H9 (cell line): Measurements from ENCODE around the gene PRRC2B. TPM values are rescaled to one million over a fixed set of nuclear protein-coding genes. Genes with fewer than 3 reads are reported as not detected.

Experiments
- DNase-seq: peaks from one replicate; pipeline ENCODE4 v3.0.0-alpha.2; 2017
- H2AFZ ChIP-seq: one replicate; pipeline ENCODE4 v1.6.1; 2013; ENCODE audit warnings: mild to moderate bottlenecking, low read length, control low read depth, moderate library complexity
- H2AK5ac ChIP-seq: 2 replicates; pipeline ENCODE4 v1.6.1; 2013; ENCODE audit warnings: low read length, control low read depth, mixed read lengths; ENCODE audit not compliant: insufficient read length
- H2BK120ac ChIP-seq: one replicate; pipeline ENCODE4 v1.6.1; 2013; ENCODE audit warnings: low read depth, mild to moderate bottlenecking, low read length, control low read depth, inconsistent platforms; ENCODE audit not compliant: poor library complexity, severe bottlenecking
- H2BK12ac ChIP-seq: 2 replicates; pipeline ENCODE4 v1.6.1; 2013; ENCODE audit warnings: low read length, control low read depth, mixed read lengths, low read depth; ENCODE audit not compliant: insufficient read length
- H2BK15ac ChIP-seq: 2 replicates; pipeline ENCODE4 v1.6.1; 2013; ENCODE audit warnings: low read depth, low read length, control low read depth
- H2BK20ac ChIP-seq: one replicate; pipeline ENCODE4 v1.6.1; 2013; ENCODE audit warnings: low read depth, mild to moderate bottlenecking, low read length, control low read depth, inconsistent platforms; ENCODE audit not compliant: poor library complexity, severe bottlenecking
- H2BK5ac ChIP-seq: 2 replicates; pipeline ENCODE4 v1.6.1; 2013; ENCODE audit warnings: low read length, control low read depth, mixed read lengths; ENCODE audit not compliant: insufficient read length
- H3K14ac ChIP-seq: 2 replicates; pipeline ENCODE4 v1.6.1; 2013; ENCODE audit warnings: low read length, control low read depth; ENCODE audit not compliant: insufficient read depth
- H3K18ac ChIP-seq: 2 replicates; pipeline ENCODE4 v1.6.1; 2013; ENCODE audit warnings: low read depth, mild to moderate bottlenecking, mixed read lengths, low read length, control low read depth; ENCODE audit not compliant: insufficient read length
- H3K23ac ChIP-seq: 2 replicates; pipeline ENCODE4 v1.6.1; 2013; ENCODE audit warnings: low read length, control low read depth, mixed read lengths, low read depth; ENCODE audit not compliant: insufficient read length
- H3K23me2 ChIP-seq: 2 replicates; pipeline ENCODE4 v1.6.1; 2013; ENCODE audit warnings: low read depth, mild to moderate bottlenecking, mixed read lengths, low read length, control low read depth; ENCODE audit not compliant: insufficient read length, poor library complexity, severe bottlenecking
- H3K27ac ChIP-seq: 2 replicates; pipeline ENCODE4 v1.5.1; 2013; ENCODE audit warnings: low read length, control low read depth, mixed read lengths, low read depth; ENCODE audit not compliant: insufficient read length
- H3K27me3 ChIP-seq: 2 replicates; pipeline ENCODE4 v1.6.1; 2013; ENCODE audit warnings: low read length, control low read depth, inconsistent platforms; ENCODE audit not compliant: insufficient read depth
- H3K4ac ChIP-seq: 2 replicates; pipeline ENCODE4 v1.6.1; 2013; ENCODE audit warnings: low read depth, mild to moderate bottlenecking, control low read depth, inconsistent platforms, low read length, moderate library complexity
- H3K4me1 ChIP-seq: 2 replicates; pipeline ENCODE4 v1.6.1; 2013; ENCODE audit warnings: low read length, control low read depth, inconsistent platforms; ENCODE audit not compliant: insufficient read depth
- H3K4me2 ChIP-seq: 2 replicates; pipeline ENCODE4 v1.6.1; 2013; ENCODE audit warnings: low read length, control low read depth, mixed read lengths; ENCODE audit not compliant: insufficient read length, insufficient read depth
- H3K56ac ChIP-seq: 2 replicates; pipeline ENCODE4 v1.6.1; 2013; ENCODE audit warnings: low read depth, mild to moderate bottlenecking, mixed read lengths, low read length, control low read depth; ENCODE audit not compliant: insufficient read length
- H3K79me1 ChIP-seq: 2 replicates; pipeline ENCODE4 v1.6.1; 2013; ENCODE audit warnings: low read depth, mild to moderate bottlenecking, moderate library complexity, low read length, control low read depth, inconsistent platforms; ENCODE audit not compliant: insufficient read depth, poor library complexity, severe bottlenecking
- H3K79me2 ChIP-seq: 2 replicates; pipeline ENCODE4 v1.6.1; 2013; ENCODE audit warnings: low read length, control low read depth, inconsistent platforms; ENCODE audit not compliant: insufficient read depth
- H3K9ac ChIP-seq: 2 replicates; pipeline ENCODE4 v1.6.1; 2013; ENCODE audit warnings: low read length, control low read depth, mixed read lengths; ENCODE audit not compliant: insufficient read length; ENCODE audit errors: extremely low read depth
- H3K9me3 ChIP-seq: one replicate; pipeline ENCODE4 v1.6.1; 2013; ENCODE audit warnings: low read depth, low read length, inconsistent platforms; ENCODE audit not compliant: control insufficient read depth
- H3T11ph ChIP-seq: one replicate; pipeline ENCODE4 v1.6.1; 2013; ENCODE audit warnings: mild to moderate bottlenecking, low read length, control low read depth, inconsistent platforms
- H4K20me1 ChIP-seq: one replicate; pipeline ENCODE4 v1.6.1; 2013; ENCODE audit not compliant: control insufficient read depth, insufficient read length, insufficient read depth
- H4K5ac ChIP-seq: 2 replicates; pipeline ENCODE4 v1.6.1; 2013; ENCODE audit warnings: low read depth, mild to moderate bottlenecking, mixed read lengths, low read length, control low read depth; ENCODE audit not compliant: insufficient read length
- H4K8ac ChIP-seq: replicated peaks from 2 replicates; pipeline ENCODE4 v1.6.1; 2013; ENCODE audit warnings: low read length, control low read depth, mixed read lengths, low read depth; ENCODE audit not compliant: insufficient read length
- H4K91ac ChIP-seq: 2 replicates; pipeline ENCODE4 v1.6.1; 2013; ENCODE audit warnings: low read depth, mild to moderate bottlenecking, moderate library complexity, mixed read lengths, low read length, control low read depth; ENCODE audit not compliant: insufficient read length
- H3K27ac Mint-ChIP-seq, 3 experiments: 2 replicates in 2 of 3; 3 replicates in 1 of 3; pipeline ENCODE4 v1.8.0; 2020 to 2021; ENCODE audit warnings: mixed read lengths in 3 of 3, mild to moderate bottlenecking in 1 of 3, moderate library complexity in 1 of 3
- H3K27me3 Mint-ChIP-seq: 2 replicates; pipeline ENCODE4 v1.8.0; 2021; ENCODE audit warnings: low read depth, mild to moderate bottlenecking, moderate library complexity, mixed read lengths
- H3K36me3 Mint-ChIP-seq, 3 experiments: 2 replicates in 2 of 3; 3 replicates in 1 of 3; pipeline ENCODE4 v1.8.0; 2020 to 2021; ENCODE audit warnings: low read depth in 3 of 3, mixed read lengths in 3 of 3; ENCODE audit not compliant: insufficient read depth in 1 of 3
- H3K4me1 Mint-ChIP-seq, 2 experiments: 2 replicates each; pipeline ENCODE4 v1.8.0; 2020; ENCODE audit warnings: mixed read lengths in 2 of 2
- H3K4me3 Mint-ChIP-seq, 2 experiments: 2 replicates in 1 of 2; 3 replicates in 1 of 2; pipeline ENCODE4 v1.8.0; 2020 to 2021; ENCODE audit warnings: mild to moderate bottlenecking in 2 of 2, mixed read lengths in 2 of 2, moderate library complexity in 1 of 2
- H3K9me3 Mint-ChIP-seq, 2 experiments: 2 replicates in 1 of 2; 3 replicates in 1 of 2; pipeline ENCODE4 v1.8.0; 2020; ENCODE audit warnings: mild to moderate bottlenecking in 2 of 2, mixed read lengths in 2 of 2, moderate library complexity in 1 of 2
- CTCF ChIP-seq: fragments of 200-600 bp; sonication (generic); conservative IDR thresholded peaks from 3 replicates; pipeline ENCODE4 v1.8.0; 2021; ENCODE audit warnings: antibody characterized with exemption, mild to moderate bottlenecking
- WGBS: extraction: QIAGEN DNeasy Blood & Tissue Kit; methylation state at CpG from one replicate; pipeline ENCODE4 v1.1.7; 2013; ENCODE audit warnings: missing lambda C conversion rate, low lambda C conversion rate, mixed read lengths; ENCODE audit not compliant: insufficient read length; ENCODE audit errors: extremely low coverage; 5-methylcytosine and 5-hydroxymethylcytosine counted together
- total RNA-seq: library from RNA; stranded (reverse); gene quantifications from 2 replicates; pipeline ENCODE4 v1.2.1, GENCODE V29; 2021

Gene PRRC2B
- total RNA-seq, 1 experiment from 2014 or later: 251 TPM

DNA sequence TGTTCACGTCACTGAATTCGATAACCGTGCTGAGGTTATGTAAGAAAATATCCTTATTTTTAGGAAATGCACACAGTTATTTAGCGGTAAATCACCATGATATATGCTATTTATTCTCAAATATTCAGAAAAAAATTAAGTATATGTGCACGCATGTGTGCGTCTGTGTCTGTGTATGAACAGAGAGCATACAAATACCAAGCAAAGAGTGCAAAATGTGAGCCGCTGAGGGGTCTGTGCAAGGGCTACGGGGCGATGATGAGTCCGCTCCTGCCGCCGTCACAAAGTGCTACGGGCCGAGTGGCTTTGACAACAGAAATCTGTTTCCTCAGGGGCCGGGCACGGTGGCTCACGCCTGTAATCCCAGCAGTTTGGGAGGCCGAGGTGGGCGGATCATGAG lies 144.1 kb downstream of the PRRC2B start:
- Mint-ChIP-seq H3K4me3 (no peak overlapping the region), H3K27me3 (peaks cover 6% of the 10 kb centered on the region), H3K4me1 (0 out of 4 replicates have a peak, but pooled peaks cover 0 to 3% of the 10 kb centered on the region in 2 experiments), H3K27ac (no peak overlapping the region), H3K9me3 (peaks cover 24 to 25% of the 10 kb centered on the region in 2 experiments), H3K36me3 (peaks cover under 1 to 12% (median 4%) of the 10 kb centered on the region in 3 experiments; a peak in 4 of 7 replicates)
- Histone ChIP-seq H3K18ac (no peak overlapping the region), H3T11ph (no peak overlapping the region), H2BK20ac (no peak overlapping the region), H3K27ac (no peak overlapping the region), H3K4me2 (no peak overlapping the region), H4K91ac (no peak overlapping the region), H3K27me3 (no peaks in the 10 kb centered on the region), H2BK15ac (no peak overlapping the region), H3K4me1 (no peaks in the 10 kb centered on the region), H3K79me1 (no peaks in the 10 kb centered on the region), H3K4ac (no peak overlapping the region), H2BK120ac (no peak overlapping the region), H3K23me2 (no peaks in the 10 kb centered on the region), H4K20me1 (no peaks in the 10 kb centered on the region), H2BK5ac (no peak overlapping the region), H3K23ac (no peak overlapping the region), H3K56ac (no peak overlapping the region), H4K8ac (no peak overlapping the region), H2BK12ac (no peak overlapping the region), H2AK5ac (no peak overlapping the region), H3K79me2 (no peaks in the 10 kb centered on the region), H3K9me3 (peaks cover 4% of the 10 kb centered on the region), H3K14ac (no peak overlapping the region), H4K5ac (no peak overlapping the region), H3K9ac (no peak overlapping the region), H2AFZ (no peak overlapping the region)
- no CpG with 5 or more reads among the region's 19 CpGs for WGBS
- TF ChIP-seq CTCF: no peak
- DNase-seq: no peak
